Spinal cord (tissue), 10 donors: ENCODE results near the gene QRICH2. TPM values are rescaled to one million over a fixed set of nuclear protein-coding genes. Genes with fewer than 3 reads are reported as not detected.
"Not testable (repeated sequence)": the region's sequence is repeated elsewhere in the genome, so short reads cannot be mapped to it uniquely, and the experiment has no call there.

Experiments
- DNase-seq, 6 donors: peaks; one replicate each; pipeline versions ENCODE4 v3.0.0 to v3.0.0-alpha.2; 2013 to 2015; ENCODE audit warnings: low spot score in 6 of 6, low read depth in 4 of 6
- H3K27ac ChIP-seq: one replicate; pipeline ENCODE4 v1.5.1; 2013; ENCODE audit warnings: low read depth, low read length, control low read depth
- H3K27me3 ChIP-seq: one replicate; pipeline ENCODE4 v1.6.1; 2013; ENCODE audit warnings: low read length; ENCODE audit not compliant: control insufficient read depth, insufficient read depth
- H3K36me3 ChIP-seq: one replicate; pipeline ENCODE4 v1.6.1; 2013; ENCODE audit warnings: low read length; ENCODE audit not compliant: control insufficient read depth, insufficient read depth
- H3K4me1 ChIP-seq: one replicate; pipeline ENCODE4 v1.6.1; 2013; ENCODE audit warnings: low read length; ENCODE audit not compliant: control insufficient read depth, insufficient read depth
- H3K4me3 ChIP-seq: one replicate; pipeline ENCODE4 v1.5.1; 2013; ENCODE audit warnings: low read depth, low read length, control low read depth
- H3K9me3 ChIP-seq: one replicate; pipeline ENCODE4 v1.6.1; 2013; ENCODE audit warnings: low read length; ENCODE audit not compliant: control insufficient read depth, insufficient read depth
- WGBS: methylation state at CpG from one replicate; pipeline ENCODE4 v1.1.5; 2013; ENCODE audit warnings: missing lambda C conversion rate; ENCODE audit not compliant: insufficient coverage; 5-methylcytosine and 5-hydroxymethylcytosine counted together
- polyA plus RNA-seq, 2 donors: library from polyadenylated mRNA; unstranded; fragments of 120-200 nt; gene quantifications; one replicate each; pipeline ENCODE4 v1.2.1, GENCODE V29; 2013; ENCODE audit not compliant: insufficient read length in 2 of 2
- total RNA-seq, 2 donors: library from RNA; depleted of rRNA in 1 of 2; stranded (reverse); fragments of 120-200 nt in 1 of 2; fragments of >200 nt in 1 of 2; gene quantifications; one replicate each; pipeline versions ENCODE4 v1.2.3 to v1.2.4, GENCODE V29; 2013 to 2014
- donor health status: healthy.

The QRICH2 gene
- total and polyA plus RNA-seq, 4 donors: 3.7 to 21.4 (median 11.0) TPM

GRCh38 chr17:76239538-76240274 is 68.4 kb downstream of the QRICH2 start:
- Histone ChIP-seq H3K27me3 (peaks cover 2% of the 10 kb centered on the region), H3K4me1 (peaks cover 16% of the 10 kb centered on the region), H3K36me3 (no peaks in the 10 kb centered on the region), H3K9me3 (no peaks in the 10 kb centered on the region), H3K4me3 (peak overlapping the region; percentile 40), H3K27ac (no peak overlapping the region)
- under 1% methylated on average over 74 of the region's 75 CpGs for WGBS
- peak in 2 of 6 donors; percentile 23 to 25 for DNase-seq

- H3K27ac ChIP-seq: no peak overlapping the region
- peak overlapping the region; percentile 40 for H3K4me3 ChIP-seq
- no peaks in the 10 kb centered on the region for H3K9me3 ChIP-seq
- DNase-seq: no peak
- no peaks in the 10 kb centered on the region for H3K36me3 ChIP-seq
- 36% methylated on average over 6 of the region's 11 CpGs for WGBS
- peaks cover 2% of the 10 kb centered on the region for H3K27me3 ChIP-seq
- peaks cover 16% of the 10 kb centered on the region for H3K4me1 ChIP-seq
These were observed 69.1 kb downstream of the QRICH2 start for GRCh38 chr17:76238847-76239537.

GRCh38 chr17:76237859-76238313 is 70.2 kb downstream of the QRICH2 start:
- Histone ChIP-seq H3K4me1 (peaks cover 16% of the 10 kb centered on the region), H3K4me3 (no peak overlapping the region), H3K27ac (no peak overlapping the region), H3K27me3 (peaks cover 2% of the 10 kb centered on the region), H3K9me3 (no peaks in the 10 kb centered on the region), H3K36me3 (no peaks in the 10 kb centered on the region)
- WGBS: 90% methylated on average over 2 of the region's 7 CpGs
- DNase-seq: no peak

- H3K27ac ChIP-seq: no peak overlapping the region
- no peak for DNase-seq
- peaks cover 13% of the 10 kb centered on the region for H3K4me1 ChIP-seq
- no peak overlapping the region for H3K4me3 ChIP-seq
- no peaks in the 10 kb centered on the region for H3K36me3 ChIP-seq
- H3K27me3 ChIP-seq: peaks cover 2% of the 10 kb centered on the region
- no peaks in the 10 kb centered on the region for H3K9me3 ChIP-seq
These were observed 71.5 kb downstream of the QRICH2 start for GRCh38 chr17:76236603-76237002.

GRCh38 chr17:76235883-76236282 is 72.2 kb downstream of the QRICH2 start:
- Histone ChIP-seq H3K9me3 (no peaks in the 10 kb centered on the region), H3K27ac (no peak overlapping the region), H3K27me3 (peaks cover 2% of the 10 kb centered on the region), H3K36me3 (no peaks in the 10 kb centered on the region), H3K4me1 (peaks cover 6% of the 10 kb centered on the region), H3K4me3 (no peak overlapping the region)
- DNase-seq: no peak
- no CpG with 5 or more reads among the region's 2 CpGs for WGBS

DNA sequence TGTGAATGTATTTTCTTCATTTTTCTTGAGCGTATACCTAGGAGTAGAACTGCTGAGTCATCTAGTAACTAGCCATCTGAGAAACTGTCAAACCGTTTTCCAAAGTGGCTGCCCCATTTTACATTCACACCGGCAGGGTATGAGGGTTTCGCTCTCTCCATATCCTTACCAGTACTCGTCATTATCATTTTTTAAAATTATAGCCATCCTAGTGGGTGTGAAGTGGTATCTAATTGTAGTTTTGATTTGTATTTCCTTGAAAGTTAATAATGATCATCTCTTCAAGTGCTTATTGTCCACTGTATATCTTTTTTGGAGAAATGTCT is 73.8 kb downstream of the QRICH2 start:
- no peaks in the 10 kb centered on the region for H3K4me1 ChIP-seq
- no peaks in the 10 kb centered on the region for H3K27me3 ChIP-seq
- DNase-seq: no peak
- no peaks in the 10 kb centered on the region for H3K9me3 ChIP-seq
- no peaks in the 10 kb centered on the region for H3K36me3 ChIP-seq
- H3K27ac ChIP-seq: no peak overlapping the region
- no peak overlapping the region for H3K4me3 ChIP-seq
- no CpG with 5 or more reads among the region's 5 CpGs for WGBS

- Histone ChIP-seq H3K9me3 (no peaks in the 10 kb centered on the region), H3K4me1 (no peaks in the 10 kb centered on the region), H3K27ac (no peak overlapping the region), H3K36me3 (no peaks in the 10 kb centered on the region), H3K4me3 (no peak overlapping the region), H3K27me3 (no peaks in the 10 kb centered on the region)
- peak in 1 of 6 donors; percentile 63 for DNase-seq
- WGBS: 82% methylated on average over 2 of the region's 6 CpGs
These were observed 74.3 kb downstream of the QRICH2 start for GRCh38 chr17:76233588-76234353.

DNA sequence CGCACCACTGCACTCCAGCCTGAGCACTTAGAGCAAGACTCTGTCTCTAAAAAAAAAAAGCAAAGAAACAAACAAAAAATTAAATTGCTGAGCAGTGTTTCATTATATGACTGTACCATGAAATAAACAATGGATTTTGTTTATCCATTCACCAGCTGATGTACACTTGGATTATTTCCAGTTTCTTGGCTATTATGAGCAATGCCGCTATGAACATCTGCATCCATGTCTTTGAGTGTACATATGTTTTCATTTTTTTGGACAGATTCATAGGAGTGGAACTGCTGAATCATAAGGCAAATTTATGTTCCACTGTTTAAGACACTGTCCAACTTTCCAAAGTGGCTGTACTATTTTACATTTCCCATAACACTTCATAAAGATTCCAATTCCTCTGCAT is 75.7 kb downstream of the QRICH2 start:
- no peaks in the 10 kb centered on the region for H3K27me3 ChIP-seq
- H3K4me3 ChIP-seq: no peak overlapping the region
- peak in 2 of 6 donors; percentile 14 to 32 for DNase-seq
- H3K36me3 ChIP-seq: no peaks in the 10 kb centered on the region
- no CpG with 5 or more reads among the region's 2 CpGs for WGBS
- no peaks in the 10 kb centered on the region for H3K4me1 ChIP-seq
- no peak overlapping the region for H3K27ac ChIP-seq
- H3K9me3 ChIP-seq: no peaks in the 10 kb centered on the region

DNA sequence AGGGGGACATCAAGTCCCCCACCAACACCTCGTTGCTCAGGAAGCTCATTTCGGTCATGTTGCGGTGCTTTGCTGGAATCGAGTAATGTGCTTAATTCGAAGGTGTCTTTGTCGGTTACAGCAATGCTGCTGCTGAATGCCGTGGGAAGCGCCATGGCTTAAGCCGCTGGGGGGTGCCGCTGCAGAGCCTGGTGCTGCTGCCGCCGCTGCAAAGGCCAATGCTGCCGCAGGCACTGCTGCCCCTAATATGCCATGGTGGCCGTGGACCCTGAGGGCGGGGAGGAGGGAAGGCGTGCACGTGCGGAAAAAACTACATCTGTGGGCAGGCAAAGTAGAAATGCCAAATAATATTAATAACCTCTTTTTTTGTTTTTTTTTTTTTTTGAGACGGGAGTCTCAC is 81.3 kb downstream of the QRICH2 start:
- DNase-seq: not testable (repeated sequence)
- WGBS: 94% methylated on average over 13 of the region's 19 CpGs

More for the DNA sequence above, 81.3 kb downstream of the QRICH2 start:
- not testable (repeated sequence) for H3K36me3 ChIP-seq, H3K4me3 ChIP-seq, H3K4me1 ChIP-seq, H3K27ac ChIP-seq, H3K27me3 ChIP-seq, H3K9me3 ChIP-seq
